Activated CD4-positive, alpha-beta T cell treated with anti-CD3 and anti-CD28 coated beads, Interleukin-2, amount 10 ng/mL, durations not matched to agents 7 days and 5 days (primary cell): ENCODE measurements around the gene ADRB1. TPM values are rescaled to one million over a fixed set of nuclear protein-coding genes. Genes with fewer than 3 reads are reported as not detected.

Source experiments
- CTCF ChIA-PET: fragments of 350-600 bp; sonication (Branson Sonifier 250); formaldehyde crosslinking; loops from one replicate; lab custom pipeline; 2021; ENCODE audit warnings: antibody characterized with exemption; lab: Charles Lee
- POLR2A ChIA-PET: fragments of 350-600 bp; sonication (Branson Sonifier 250); formaldehyde crosslinking; loops from one replicate; lab custom pipeline; 2021; ENCODE audit warnings: antibody characterized with exemption; lab: Charles Lee
- DNase-seq: peaks from one replicate; pipeline ENCODE4 v3.0.0-alpha.2; 2020
- H3K27ac Mint-ChIP-seq: one replicate; pipeline ENCODE4 v1.8.0; 2021; ENCODE audit warnings: mild to moderate bottlenecking, moderate library complexity, mixed read lengths
- H3K27me3 Mint-ChIP-seq: one replicate; pipeline ENCODE4 v1.8.0; 2021; ENCODE audit warnings: mixed read lengths
- H3K36me3 Mint-ChIP-seq: one replicate; pipeline ENCODE4 v1.8.0; 2021; ENCODE audit warnings: low read depth, mixed read lengths
- H3K4me1 Mint-ChIP-seq: one replicate; pipeline ENCODE4 v1.8.0; 2021; ENCODE audit warnings: mixed read lengths
- H3K4me3 Mint-ChIP-seq: one replicate; pipeline ENCODE4 v1.8.0; 2021; ENCODE audit warnings: mild to moderate bottlenecking, moderate library complexity, mixed read lengths
- H3K9me3 Mint-ChIP-seq: one replicate; pipeline ENCODE4 v1.8.0; 2021; ENCODE audit warnings: mixed read lengths
- total RNA-seq, 2 experiments: library from RNA; stranded (reverse); gene quantifications; one replicate each; pipeline ENCODE4 v1.2.3, GENCODE V29; 2021

Gene ADRB1
- total RNA-seq, 2 experiments from 2014 or later = not detected

- ChIA-PET POLR2A (no interaction called here), CTCF (interaction anchor here (3.1 kb wide), 1 partner anchor 12 kb away, joined by 9 read pairs; no protein-coding TSS in a partner anchor)
- Mint-ChIP-seq H3K36me3 (no peaks in the 10 kb centered on the region), H3K27me3 (peaks cover 61% of the 10 kb centered on the region), H3K9me3 (peaks cover 3% of the 10 kb centered on the region), H3K4me3 (no peak overlapping the region), H3K27ac (peak overlapping the region; percentile 3), H3K4me1 (peaks cover 17% of the 10 kb centered on the region)
- no peak for DNase-seq
Measured at GRCh38 chr10:114029655-114030054, 14.0 kb upstream of the ADRB1 start.

DNA sequence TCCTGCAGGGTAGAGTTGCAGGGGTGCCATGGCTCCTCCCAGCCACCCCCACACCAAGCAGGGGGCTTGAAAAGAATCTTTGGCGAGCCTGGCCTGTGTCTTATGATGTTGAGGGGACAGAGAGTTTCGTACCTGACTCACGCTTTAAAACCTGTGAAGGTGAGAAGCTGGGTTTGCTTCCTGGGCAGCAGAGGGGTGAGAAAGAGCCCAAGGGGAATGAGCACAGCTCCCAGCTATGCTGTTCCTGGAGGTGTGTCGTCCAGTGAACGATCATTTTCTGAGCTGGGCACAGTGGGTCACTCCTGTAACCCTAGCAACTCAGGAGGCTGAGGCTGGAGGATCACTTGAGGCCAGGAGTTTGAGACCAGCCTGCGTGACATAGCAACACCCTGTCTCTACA, 13.5 kb upstream of the ADRB1 start:
- no peak overlapping the region for H3K4me3 Mint-ChIP-seq
- POLR2A ChIA-PET = no interaction called here
- CTCF ChIA-PET = interaction anchor here (3.1 kb wide), 1 partner anchor 13 kb away, joined by 9 read pairs; no protein-coding TSS in a partner anchor

GRCh38 chr10:114031073-114031972, 12.3 kb upstream of the ADRB1 start:
- Mint-ChIP-seq H3K27ac (no peak overlapping the region), H3K4me3 (no peak overlapping the region), H3K36me3 (no peaks in the 10 kb centered on the region), H3K9me3 (no peaks in the 10 kb centered on the region), H3K27me3 (peaks cover 61% of the 10 kb centered on the region), H3K4me1 (peaks cover 3% of the 10 kb centered on the region)
- POLR2A ChIA-PET = no interaction called here
- DNase-seq = no peak
- CTCF ChIA-PET = interaction anchor here (3.1 kb wide), 1 partner anchor 14 kb away, joined by 9 read pairs; no protein-coding TSS in a partner anchor

More for the DNA sequence above, 13.5 kb upstream of the ADRB1 start:
- Mint-ChIP-seq H3K27me3 (peaks cover 61% of the 10 kb centered on the region), H3K4me1 (peaks cover 12% of the 10 kb centered on the region), H3K36me3 (no peaks in the 10 kb centered on the region), H3K27ac (no peak overlapping the region), H3K9me3 (peaks cover 3% of the 10 kb centered on the region)
- no peak for DNase-seq

GRCh38 chr10:114033566-114033965, 10.1 kb upstream of the ADRB1 start:
- ChIA-PET CTCF (interaction anchor here (0.7 to 1.3 kb wide), 3 partner anchors 9 to 35 kb away, joined by 3 read pairs; no protein-coding TSS in a partner anchor), POLR2A (no interaction called here)
- H3K27ac Mint-ChIP-seq = no peak overlapping the region
- no peaks in the 10 kb centered on the region for H3K9me3 Mint-ChIP-seq
- peaks cover 53% of the 10 kb centered on the region for H3K27me3 Mint-ChIP-seq
- no peaks in the 10 kb centered on the region for H3K4me1 Mint-ChIP-seq
- H3K36me3 Mint-ChIP-seq = no peaks in the 10 kb centered on the region
- DNase-seq = no peak
- no peak overlapping the region for H3K4me3 Mint-ChIP-seq

- Mint-ChIP-seq H3K27me3 (peaks cover 51% of the 10 kb centered on the region), H3K36me3 (no peaks in the 10 kb centered on the region), H3K4me3 (no peak overlapping the region), H3K27ac (no peak overlapping the region), H3K9me3 (no peaks in the 10 kb centered on the region), H3K4me1 (no peaks in the 10 kb centered on the region)
- ChIA-PET POLR2A (no interaction called here), CTCF (interaction anchor here (0.6 to 0.7 kb wide), 2 partner anchors 17 to 1727 kb away, joined by 3 read pairs; no protein-coding TSS in a partner anchor)
- no peak for DNase-seq
Measured at GRCh38 chr10:114034923-114035645, 8.6 kb upstream of the ADRB1 start.

DNA sequence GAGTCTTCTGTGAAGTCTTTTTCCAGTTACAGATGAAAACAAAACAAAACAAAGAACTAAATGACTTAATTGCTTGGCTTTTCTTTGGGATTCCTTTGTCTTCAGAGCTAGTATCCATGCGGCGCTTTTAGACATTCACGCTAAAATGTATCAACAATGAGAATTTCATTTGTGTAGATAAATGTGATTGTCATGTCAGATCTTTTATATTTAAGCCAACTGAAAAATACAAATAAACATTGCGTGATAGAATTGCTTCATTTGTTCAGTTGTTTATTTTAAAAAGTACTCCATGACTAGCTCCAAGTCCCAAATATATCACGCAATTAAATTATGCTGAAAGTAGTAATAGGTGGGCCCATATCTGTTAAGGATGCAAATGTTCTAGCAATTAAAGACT, 7.9 kb upstream of the ADRB1 start:
- no peaks in the 10 kb centered on the region for H3K36me3 Mint-ChIP-seq
- ChIA-PET POLR2A (no interaction called here), CTCF (interaction anchor here (0.6 kb wide), 1 partner anchor 1728 kb away, joined by 3 read pairs; no protein-coding TSS in a partner anchor)
- H3K9me3 Mint-ChIP-seq = no peaks in the 10 kb centered on the region
- no peak for DNase-seq
- H3K27me3 Mint-ChIP-seq = peaks cover 55% of the 10 kb centered on the region
- H3K4me1 Mint-ChIP-seq = no peaks in the 10 kb centered on the region
- H3K27ac Mint-ChIP-seq = no peak overlapping the region
- no peak overlapping the region for H3K4me3 Mint-ChIP-seq

DNA sequence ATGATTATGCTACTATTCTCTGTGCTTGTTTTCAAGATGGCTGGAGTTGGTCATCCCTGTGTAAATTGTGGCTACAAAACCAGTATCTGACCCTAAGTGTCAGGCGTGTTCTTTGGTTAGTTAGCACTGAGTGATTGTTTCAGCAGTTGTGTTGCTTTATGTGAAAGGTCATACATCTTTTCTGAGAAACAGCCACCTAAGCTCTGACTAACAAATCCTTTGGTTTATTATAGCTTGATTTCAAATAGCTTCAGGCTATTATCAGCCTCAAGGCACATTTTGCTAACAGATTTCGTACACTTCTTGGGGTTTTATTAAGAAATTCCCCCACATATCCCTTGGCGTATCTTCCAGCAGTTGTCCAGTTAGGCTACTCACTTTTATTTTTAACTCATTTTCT, 4.8 kb upstream of the ADRB1 start:
- POLR2A ChIA-PET = no interaction called here
- Mint-ChIP-seq H3K4me3 (no peak overlapping the region), H3K36me3 (no peaks in the 10 kb centered on the region), H3K9me3 (no peaks in the 10 kb centered on the region), H3K27ac (no peak overlapping the region), H3K27me3 (peaks cover 54% of the 10 kb centered on the region), H3K4me1 (peaks cover 5% of the 10 kb centered on the region)
- CTCF ChIA-PET = interaction anchor here (0.5 kb wide), 1 partner anchor 11 kb away, joined by 5 read pairs; no protein-coding TSS in a partner anchor
- no peak for DNase-seq

GRCh38 chr10:114041166-114041565, 2.5 kb upstream of the ADRB1 start:
- Mint-ChIP-seq H3K27ac (no peak overlapping the region), H3K9me3 (no peaks in the 10 kb centered on the region), H3K27me3 (peaks cover 62% of the 10 kb centered on the region), H3K36me3 (peaks cover 3% of the 10 kb centered on the region), H3K4me3 (no peak overlapping the region), H3K4me1 (peaks cover 13% of the 10 kb centered on the region)
- no peak for DNase-seq
- ChIA-PET CTCF (no interaction called here), POLR2A (no interaction called here)

DNA sequence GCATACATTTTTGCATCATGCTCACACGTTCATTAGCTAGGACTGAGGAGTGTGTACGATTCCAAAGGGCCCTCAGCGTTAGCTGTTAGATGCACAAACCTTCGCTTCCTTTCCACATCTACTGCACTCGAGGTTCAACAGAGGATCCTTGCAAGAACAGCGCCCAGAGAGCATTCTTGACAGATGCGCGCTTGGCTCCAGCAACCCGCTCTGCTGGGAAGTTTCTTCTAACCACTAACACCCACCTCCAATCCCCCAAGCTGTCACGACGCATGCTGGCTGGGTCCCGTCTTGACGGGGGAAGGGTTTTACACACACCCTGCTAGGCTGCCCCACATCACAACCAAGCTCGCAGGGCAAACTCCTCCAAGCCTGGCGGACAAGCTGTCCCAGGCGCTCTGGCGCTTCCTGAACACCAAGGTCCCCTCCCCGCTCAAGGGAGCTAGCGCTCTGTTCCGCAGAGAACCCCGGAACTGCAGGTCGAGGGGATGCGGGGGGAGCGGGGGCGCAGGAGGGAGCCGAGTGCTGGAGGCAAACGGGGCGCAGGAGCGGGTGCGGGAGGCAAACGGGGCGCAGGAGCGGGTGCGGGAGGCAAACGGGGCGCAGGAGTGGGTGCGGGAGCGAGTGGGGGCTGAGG, 653 bp upstream of the ADRB1 start:
- H3K27ac Mint-ChIP-seq = no peak overlapping the region
- POLR2A ChIA-PET = no interaction called here
- DNase-seq = no peak
- CTCF ChIA-PET = interaction anchor here (0.6 to 1.3 kb wide), 4 partner anchors 9 to 31 kb away, joined by 3 to 5 read pairs (median 3); no protein-coding TSS in a partner anchor
- peaks cover 3% of the 10 kb centered on the region for H3K36me3 Mint-ChIP-seq
- peaks cover 76% of the 10 kb centered on the region for H3K27me3 Mint-ChIP-seq
- no peaks in the 10 kb centered on the region for H3K9me3 Mint-ChIP-seq
- H3K4me1 Mint-ChIP-seq = peaks cover 13% of the 10 kb centered on the region
- H3K4me3 Mint-ChIP-seq = peak overlapping the region; percentile 53

- Mint-ChIP-seq H3K27ac (no peak overlapping the region), H3K27me3 (peaks cover 77% of the 10 kb centered on the region), H3K4me3 (peak overlapping the region; percentile 53), H3K36me3 (peaks cover 3% of the 10 kb centered on the region), H3K9me3 (no peaks in the 10 kb centered on the region), H3K4me1 (peaks cover 18% of the 10 kb centered on the region)
- no peak for DNase-seq
- ChIA-PET POLR2A (no interaction called here), CTCF (no interaction called here)
Measured at GRCh38 chr10:114044247-114045135, 825 bp downstream of the ADRB1 start.

DNA sequence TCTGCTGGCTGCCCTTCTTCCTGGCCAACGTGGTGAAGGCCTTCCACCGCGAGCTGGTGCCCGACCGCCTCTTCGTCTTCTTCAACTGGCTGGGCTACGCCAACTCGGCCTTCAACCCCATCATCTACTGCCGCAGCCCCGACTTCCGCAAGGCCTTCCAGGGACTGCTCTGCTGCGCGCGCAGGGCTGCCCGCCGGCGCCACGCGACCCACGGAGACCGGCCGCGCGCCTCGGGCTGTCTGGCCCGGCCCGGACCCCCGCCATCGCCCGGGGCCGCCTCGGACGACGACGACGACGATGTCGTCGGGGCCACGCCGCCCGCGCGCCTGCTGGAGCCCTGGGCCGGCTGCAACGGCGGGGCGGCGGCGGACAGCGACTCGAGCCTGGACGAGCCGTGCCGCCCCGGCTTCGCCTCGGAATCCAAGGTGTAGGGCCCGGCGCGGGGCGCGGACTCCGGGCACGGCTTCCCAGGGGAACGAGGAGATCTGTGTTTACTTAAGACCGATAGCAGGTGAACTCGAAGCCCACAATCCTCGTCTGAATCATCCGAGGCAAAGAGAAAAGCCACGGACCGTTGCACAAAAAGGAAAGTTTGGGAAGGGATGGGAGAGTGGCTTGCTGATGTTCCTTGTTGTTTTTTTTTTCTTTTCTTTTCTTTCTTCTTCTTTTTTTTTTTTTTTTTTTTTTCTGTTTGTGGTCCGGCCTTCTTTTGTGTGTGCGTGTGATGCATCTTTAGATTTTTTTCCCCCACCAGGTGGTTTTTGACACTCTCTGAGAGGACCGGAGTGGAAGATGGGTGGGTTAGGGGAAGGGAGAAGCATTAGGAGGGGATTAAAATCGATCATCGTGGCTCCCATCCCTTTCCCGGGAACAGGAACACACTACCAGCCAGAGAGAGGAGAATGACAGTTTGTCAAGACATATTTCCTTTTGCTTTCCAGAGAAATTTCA, 1.7 kb downstream of the ADRB1 start:
- CTCF ChIA-PET = no interaction called here

More for the DNA sequence above, 1.7 kb downstream of the ADRB1 start:
- H3K4me1 Mint-ChIP-seq = peaks cover 18% of the 10 kb centered on the region
- no peak overlapping the region for H3K27ac Mint-ChIP-seq
- DNase-seq = no peak
- peak overlapping the region; percentile 32 for H3K4me3 Mint-ChIP-seq
- H3K9me3 Mint-ChIP-seq = no peaks in the 10 kb centered on the region
- H3K36me3 Mint-ChIP-seq = peaks cover 3% of the 10 kb centered on the region
- H3K27me3 Mint-ChIP-seq = peaks cover 74% of the 10 kb centered on the region
- POLR2A ChIA-PET = no interaction called here
